HepG2 (cell line): ENCODE results near the gene TRIM62. TPM values are rescaled to one million over a fixed set of nuclear protein-coding genes. Genes with fewer than 3 reads are reported as not detected.

Source experiments
- DMAP1 ChIP-seq: IDR thresholded peaks from 2 replicates; pipeline ENCODE4 v1.6.1; 2016
- FIP1L1 ChIP-seq: fragments of 200-400 bp; formaldehyde crosslinking; IDR thresholded peaks from 2 replicates; pipeline ENCODE4 v1.6.1; 2018; ENCODE audit warnings: low read depth, mild to moderate bottlenecking, low read length, moderate library complexity, borderline replicate concordance; ENCODE audit not compliant: insufficient read depth
- GMEB1 ChIP-seq: sonication (generic); formaldehyde crosslinking; IDR thresholded peaks from 2 replicates; pipeline ENCODE4 v1.5.1; 2020; ENCODE audit warnings: missing genetic modification reagents, mild to moderate bottlenecking, borderline replicate concordance
- IKZF1 ChIP-seq: fragments of 450-650 bp; IDR thresholded peaks from 2 replicates; pipeline ENCODE4 v1.7.1; 2016
- MEF2D ChIP-seq: sonication (generic); formaldehyde crosslinking; IDR thresholded peaks from 2 replicates; pipeline ENCODE4 v1.5.1; 2020; ENCODE audit warnings: mild to moderate bottlenecking, missing genetic modification reagents
- MEIS1 ChIP-seq: sonication (generic); formaldehyde crosslinking; IDR thresholded peaks from 2 replicates; pipeline ENCODE4 v1.9.0; 2021; ENCODE audit warnings: mild to moderate bottlenecking, missing genetic modification reagents, moderate library complexity, borderline replicate concordance
- PCBP2 ChIP-seq: fragments of 200-400 bp; formaldehyde crosslinking; optimal IDR thresholded peaks from 2 replicates; pipeline ENCODE3; 2018; ENCODE audit warnings: low read length, low read depth; ENCODE audit not compliant: poor library complexity, severe bottlenecking
- POLR2AphosphoS2 ChIP-seq: IDR thresholded peaks from 2 replicates; pipeline ENCODE4 v1.6.1; 2011; ENCODE audit warnings: low read depth, low read length, improper control_type of control experiment
- RFX5 ChIP-seq: IDR thresholded peaks from 2 replicates; pipeline ENCODE4 v1.6.1; 2011; ENCODE audit warnings: low read depth, low read length, improper control_type of control experiment
- SCMH1 ChIP-seq: sonication (generic); formaldehyde crosslinking; IDR thresholded peaks from 2 replicates; pipeline ENCODE4 v1.9.0; 2021; ENCODE audit warnings: missing genetic modification reagents, mild to moderate bottlenecking, borderline replicate concordance
- SMAD1 ChIP-seq: sonication (generic); formaldehyde crosslinking; IDR thresholded peaks from 2 replicates; pipeline ENCODE4 v1.4.0; 2020; ENCODE audit warnings: missing genetic modification reagents, low read depth, mild to moderate bottlenecking, borderline replicate concordance
- SRSF1 ChIP-seq: fragments of 200-400 bp; formaldehyde crosslinking; optimal IDR thresholded peaks from 2 replicates; pipeline ENCODE3; 2017; ENCODE audit warnings: mild to moderate bottlenecking, low read depth, low read length, moderate library complexity
- TEAD3 ChIP-seq: optimal IDR thresholded peaks from 2 replicates; pipeline ENCODE3; 2016; ENCODE audit warnings: borderline replicate concordance
- ZNF576 ChIP-seq: sonication (generic); formaldehyde crosslinking; IDR thresholded peaks from 2 replicates; pipeline ENCODE4 v1.4.0; 2020; ENCODE audit warnings: mild to moderate bottlenecking, missing genetic modification reagents
- ZNF7 ChIP-seq: IDR thresholded peaks from 2 replicates; pipeline ENCODE4 v1.6.1; 2016; ENCODE audit warnings: missing biosample characterization, missing genetic modification reagents
- polyA plus RNA-seq, 8 experiments: library from polyadenylated mRNA; depleted of rRNA in 3 of 8; stranded (reverse) in 7 of 8; unstranded in 1 of 8; fragments of >200 nt; fragmentation: Illumina TruSeq in 4 of 8; extraction: Trizol in 4 of 8; gene quantifications; 2 replicates each; pipeline versions ENCODE4 v1.2.1 to v1.2.3, GENCODE V29; 2011 to 2016; ENCODE audit warnings: low read depth in 4 of 8, missing spikeins in 1 of 8, mixed read lengths in 1 of 8; ENCODE audit not compliant: insufficient read depth in 1 of 8
- total RNA-seq, 5 experiments: library from RNA; depleted of rRNA; stranded (reverse); fragments of >200 nt; fragmentation: Illumina TruSeq; extraction: Trizol; gene quantifications; 2 replicates each; pipeline ENCODE4 v1.2.3, GENCODE V29; 2016; ENCODE audit warnings: low read depth in 1 of 5
- TF ChIP-seq, protein P1 (sequence below): sonication (generic); formaldehyde crosslinking; IDR thresholded peaks from 2 replicates; pipeline ENCODE4 v1.5.0; 2020; ENCODE audit warnings: mild to moderate bottlenecking, missing genetic modification reagents
- TF ChIP-seq, protein P2 (sequence below): sonication (generic); formaldehyde crosslinking; IDR thresholded peaks from 2 replicates; pipeline ENCODE4 v1.4.0; 2020; ENCODE audit warnings: missing genetic modification reagents, borderline replicate concordance
- TF ChIP-seq, protein P3 (sequence below): sonication (generic); formaldehyde crosslinking; IDR thresholded peaks from 2 replicates; pipeline ENCODE4 v1.4.0; 2020; ENCODE audit warnings: missing genetic modification reagents

TRIM62 gene
- total and polyA plus RNA-seq, 2 of the 13 experiments (the other 11 are each of a cell fraction or from before 2014, with no cell fraction given), result 0.53 to 0.57 TPM

DNA sequence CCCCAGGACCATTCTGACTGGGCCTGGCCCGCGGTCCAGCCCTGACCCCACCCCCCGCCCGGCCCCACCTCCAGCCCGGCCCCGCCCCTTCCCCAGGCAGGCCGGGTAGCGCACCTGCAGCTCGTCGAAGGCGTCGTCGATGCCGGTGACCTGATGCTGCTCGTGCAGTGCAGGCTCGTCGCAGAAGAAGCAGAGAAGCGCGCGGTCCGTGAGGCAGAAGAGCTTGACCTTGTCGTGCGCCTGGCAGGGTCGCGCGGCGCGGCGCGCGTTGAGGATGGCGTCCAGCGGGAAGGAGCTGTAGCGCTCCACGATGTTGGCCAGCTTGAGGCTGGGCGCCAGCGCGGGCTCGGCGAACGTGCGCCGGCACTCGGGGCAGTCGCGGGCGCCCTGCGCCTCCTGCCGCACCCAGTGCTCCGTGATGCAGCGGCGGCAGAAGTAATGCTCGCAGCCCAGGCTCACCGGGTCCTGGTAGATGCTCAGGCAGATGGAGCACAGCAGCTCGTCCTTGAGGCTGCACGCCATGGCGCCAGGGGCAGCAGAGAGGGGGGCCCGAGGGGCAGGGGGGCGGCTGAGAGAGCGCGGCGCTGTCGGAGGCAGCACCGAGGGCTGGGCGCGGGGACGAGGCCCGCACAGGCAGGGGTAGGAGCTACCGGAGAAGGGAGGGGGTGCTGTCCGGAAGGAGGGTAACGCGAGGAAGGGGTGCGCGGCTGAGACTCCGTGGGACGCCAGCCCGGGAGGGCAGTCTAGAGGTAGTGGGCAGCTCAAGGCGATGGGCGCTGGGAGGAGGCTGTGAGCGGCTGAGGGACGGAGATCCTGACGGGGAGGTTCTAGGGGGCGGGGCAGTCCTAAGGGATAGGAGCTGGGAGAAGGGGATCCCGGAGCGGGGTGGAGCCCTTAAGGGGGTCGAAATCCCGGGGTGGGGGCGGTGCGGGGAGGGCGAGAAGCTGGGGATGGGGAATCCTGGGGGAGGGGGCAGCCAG is 642 bp downstream of the TRIM62 start (continued):
- no peak for TF ChIP-seq SMAD1 (CRISPR knock-in tag)
- no peak for TF ChIP-seq IKZF1
- TF ChIP-seq RFX5, result no peak
- no peak for TF ChIP-seq DMAP1
- TF ChIP-seq MEIS1 (CRISPR knock-in tag), result no peak
- TF ChIP-seq, protein P1, sequence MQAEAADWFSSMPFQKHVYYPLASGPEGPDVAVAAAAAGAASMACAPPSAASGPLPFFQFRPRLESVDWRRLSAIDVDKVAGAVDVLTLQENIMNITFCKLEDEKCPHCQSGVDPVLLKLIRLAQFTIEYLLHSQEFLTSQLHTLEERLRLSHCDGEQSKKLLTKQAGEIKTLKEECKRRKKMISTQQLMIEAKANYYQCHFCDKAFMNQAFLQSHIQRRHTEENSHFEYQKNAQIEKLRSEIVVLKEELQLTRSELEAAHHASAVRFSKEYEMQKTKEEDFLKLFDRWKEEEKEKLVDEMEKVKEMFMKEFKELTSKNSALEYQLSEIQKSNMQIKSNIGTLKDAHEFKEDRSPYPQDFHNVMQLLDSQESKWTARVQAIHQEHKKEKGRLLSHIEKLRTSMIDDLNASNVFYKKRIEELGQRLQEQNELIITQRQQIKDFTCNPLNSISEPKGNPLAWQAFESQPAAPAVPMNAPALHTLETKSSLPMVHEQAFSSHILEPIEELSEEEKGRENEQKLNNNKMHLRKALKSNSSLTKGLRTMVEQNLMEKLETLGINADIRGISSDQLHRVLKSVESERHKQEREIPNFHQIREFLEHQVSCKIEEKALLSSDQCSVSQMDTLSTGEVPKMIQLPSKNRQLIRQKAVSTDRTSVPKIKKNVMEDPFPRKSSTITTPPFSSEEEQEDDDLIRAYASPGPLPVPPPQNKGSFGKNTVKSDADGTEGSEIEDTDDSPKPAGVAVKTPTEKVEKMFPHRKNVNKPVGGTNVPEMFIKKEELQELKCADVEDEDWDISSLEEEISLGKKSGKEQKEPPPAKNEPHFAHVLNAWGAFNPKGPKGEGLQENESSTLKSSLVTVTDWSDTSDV, result no peak; the same call in 1 of the 2 replicates
- TF ChIP-seq POLR2AphosphoS2, result no peak
- no peak for TF ChIP-seq PCBP2
- no peak for TF ChIP-seq ZNF576
- TF ChIP-seq, protein P2, sequence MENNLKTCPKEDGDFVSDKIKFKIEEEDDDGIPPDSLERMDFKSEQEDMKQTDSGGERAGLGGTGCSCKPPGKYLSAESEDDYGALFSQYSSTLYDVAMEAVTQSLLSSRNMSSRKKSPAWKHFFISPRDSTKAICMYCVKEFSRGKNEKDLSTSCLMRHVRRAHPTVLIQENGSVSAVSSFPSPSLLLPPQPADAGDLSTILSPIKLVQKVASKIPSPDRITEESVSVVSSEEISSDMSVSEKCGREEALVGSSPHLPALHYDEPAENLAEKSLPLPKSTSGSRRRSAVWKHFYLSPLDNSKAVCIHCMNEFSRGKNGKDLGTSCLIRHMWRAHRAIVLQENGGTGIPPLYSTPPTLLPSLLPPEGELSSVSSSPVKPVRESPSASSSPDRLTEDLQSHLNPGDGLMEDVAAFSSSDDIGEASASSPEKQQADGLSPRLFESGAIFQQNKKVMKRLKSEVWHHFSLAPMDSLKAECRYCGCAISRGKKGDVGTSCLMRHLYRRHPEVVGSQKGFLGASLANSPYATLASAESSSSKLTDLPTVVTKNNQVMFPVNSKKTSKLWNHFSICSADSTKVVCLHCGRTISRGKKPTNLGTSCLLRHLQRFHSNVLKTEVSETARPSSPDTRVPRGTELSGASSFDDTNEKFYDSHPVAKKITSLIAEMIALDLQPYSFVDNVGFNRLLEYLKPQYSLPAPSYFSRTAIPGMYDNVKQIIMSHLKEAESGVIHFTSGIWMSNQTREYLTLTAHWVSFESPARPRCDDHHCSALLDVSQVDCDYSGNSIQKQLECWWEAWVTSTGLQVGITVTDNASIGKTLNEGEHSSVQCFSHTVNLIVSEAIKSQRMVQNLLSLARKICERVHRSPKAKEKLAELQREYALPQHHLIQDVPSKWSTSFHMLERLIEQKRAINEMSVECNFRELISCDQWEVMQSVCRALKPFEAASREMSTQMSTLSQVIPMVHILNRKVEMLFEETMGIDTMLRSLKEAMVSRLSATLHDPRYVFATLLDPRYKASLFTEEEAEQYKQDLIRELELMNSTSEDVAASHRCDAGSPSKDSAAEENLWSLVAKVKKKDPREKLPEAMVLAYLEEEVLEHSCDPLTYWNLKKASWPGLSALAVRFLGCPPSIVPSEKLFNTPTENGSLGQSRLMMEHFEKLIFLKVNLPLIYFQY (CRISPR knock-in tag), result no peak
- TF ChIP-seq ZNF7 (CRISPR knock-in tag), result no peak
- no peak for TF ChIP-seq FIP1L1
- TF ChIP-seq MEF2D (CRISPR knock-in tag), result no peak
- no peak for TF ChIP-seq SCMH1
- TF ChIP-seq, protein P3, sequence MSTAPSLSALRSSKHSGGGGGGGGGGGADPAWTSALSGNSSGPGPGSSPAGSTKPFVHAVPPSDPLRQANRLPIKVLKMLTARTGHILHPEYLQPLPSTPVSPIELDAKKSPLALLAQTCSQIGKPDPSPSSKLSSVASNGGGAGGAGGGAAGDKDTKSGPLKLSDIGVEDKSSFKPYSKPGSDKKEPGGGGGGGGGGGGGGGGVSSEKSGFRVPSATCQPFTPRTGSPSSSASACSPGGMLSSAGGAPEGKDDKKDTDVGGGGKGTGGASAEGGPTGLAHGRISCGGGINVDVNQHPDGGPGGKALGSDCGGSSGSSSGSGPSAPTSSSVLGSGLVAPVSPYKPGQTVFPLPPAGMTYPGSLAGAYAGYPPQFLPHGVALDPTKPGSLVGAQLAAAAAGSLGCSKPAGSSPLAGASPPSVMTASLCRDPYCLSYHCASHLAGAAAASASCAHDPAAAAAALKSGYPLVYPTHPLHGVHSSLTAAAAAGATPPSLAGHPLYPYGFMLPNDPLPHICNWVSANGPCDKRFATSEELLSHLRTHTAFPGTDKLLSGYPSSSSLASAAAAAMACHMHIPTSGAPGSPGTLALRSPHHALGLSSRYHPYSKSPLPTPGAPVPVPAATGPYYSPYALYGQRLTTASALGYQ, result no peak
- TF ChIP-seq GMEB1 (CRISPR knock-in tag), result no peak
- TF ChIP-seq TEAD3 (CRISPR knock-in tag), result no peak
- no peak for TF ChIP-seq SRSF1
